Small intestine (tissue), 7 donors: ENCODE data around the gene ST7. TPM values are rescaled to one million over a fixed set of nuclear protein-coding genes. Genes with fewer than 3 reads are reported as not detected.
A peak's percentile ranks its signal among the peaks of the same experiment; 100 is the strongest.

Experiments
- DNase-seq, 2 donors: peaks; one replicate each; pipeline versions ENCODE4 v3.0.0 to v3.0.0-alpha.2; 2013
- FAIRE-seq: peaks from 2 replicates; lab custom pipeline; 2012; peaks lifted over from hg19 to GRCh38; lab: Jason Lieb, UNC
- H3K27ac ChIP-seq, 3 donors: one replicate each; pipeline ENCODE4 v1.5.1; 2013; ENCODE audit warnings: low read length in 2 of 3, mild to moderate bottlenecking in 2 of 3, control low read depth in 1 of 3, inconsistent platforms in 1 of 3, low read depth in 1 of 3, moderate library complexity in 1 of 3
- H3K27me3 ChIP-seq, 3 donors: one replicate each; pipeline ENCODE4 v1.6.1; 2013; ENCODE audit warnings: low read length in 3 of 3, inconsistent platforms in 1 of 3; ENCODE audit not compliant: control insufficient read depth in 3 of 3, insufficient read depth in 3 of 3
- H3K36me3 ChIP-seq, 3 donors: one replicate each; pipeline ENCODE4 v1.6.1; 2013; ENCODE audit warnings: low read length in 3 of 3, inconsistent platforms in 1 of 3, low read depth in 1 of 3, mild to moderate bottlenecking in 1 of 3, moderate library complexity in 1 of 3; ENCODE audit not compliant: control insufficient read depth in 3 of 3, insufficient read depth in 2 of 3
- H3K4me1 ChIP-seq, 3 donors: one replicate each; pipeline ENCODE4 v1.6.1; 2013; ENCODE audit warnings: low read length in 2 of 3, inconsistent platforms in 1 of 3, low read depth in 1 of 3, mild to moderate bottlenecking in 1 of 3, moderate library complexity in 1 of 3; ENCODE audit not compliant: control insufficient read depth in 3 of 3, insufficient read depth in 2 of 3
- H3K4me3 ChIP-seq, 3 donors: one replicate each; pipeline ENCODE4 v1.5.1; 2013; ENCODE audit warnings: low read length in 3 of 3, control low read depth in 1 of 3, inconsistent platforms in 1 of 3, low read depth in 1 of 3, mild to moderate bottlenecking in 1 of 3, moderate library complexity in 1 of 3
- H3K9me3 ChIP-seq, 2 donors: one replicate each; pipeline ENCODE4 v1.6.1; 2013; ENCODE audit warnings: low read depth in 1 of 2, low read length in 1 of 2; ENCODE audit not compliant: control insufficient read depth in 2 of 2, insufficient read depth in 1 of 2
- WGBS, 3 donors: extraction: QIAGEN DNeasy Blood & Tissue Kit; methylation state at CpG; one replicate each; pipeline ENCODE4 v1.1.7; 2013; 5-methylcytosine and 5-hydroxymethylcytosine counted together
- polyA plus RNA-seq, 4 donors: library from polyadenylated mRNA; stranded (reverse) in 3 of 4; unstranded in 1 of 4; fragments of 200-250 nt in 3 of 4; fragments of 120-200 nt in 1 of 4; gene quantifications; one replicate each; pipeline versions ENCODE4 v1.2.1 to v1.2.3, GENCODE V29; 2013
- donor health status: healthy with polysubstance abuse.
- donor health status: control.
- donor health status: control.
- donor health status: Bipolar disorder and iron deficiency.
- donor health status: healthy.

ST7 gene
- polyA plus RNA-seq, 4 donors, result 8.3 to 27.7 (median 13.0) TPM

DNA sequence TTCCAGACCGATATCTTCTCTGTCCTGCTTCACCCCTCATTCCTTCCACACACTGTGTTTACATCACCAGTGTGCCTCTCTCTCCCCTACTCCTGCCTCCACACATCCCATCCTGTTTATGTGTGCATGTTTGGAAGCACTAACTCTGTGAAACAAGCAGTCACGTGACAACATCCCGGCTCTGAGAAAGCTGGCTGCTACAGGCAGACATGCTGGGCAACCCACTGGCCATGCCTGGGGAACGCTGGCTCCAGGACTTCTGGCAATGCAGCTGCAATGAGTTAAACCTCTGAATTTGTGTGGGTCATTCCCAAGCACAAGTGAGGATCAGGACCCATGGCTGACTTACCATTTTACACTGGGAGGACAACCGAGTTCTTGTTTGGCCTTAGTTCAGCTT is 295.5 kb downstream of the ST7 start:
- 51 to 72% (median 62%) methylated on average over 5 of the region's 5 CpGs for WGBS, 3 donors
- H3K4me3 ChIP-seq, result no peak overlapping the region
- no peaks in the 10 kb centered on the region for H3K4me1 ChIP-seq

DNA sequence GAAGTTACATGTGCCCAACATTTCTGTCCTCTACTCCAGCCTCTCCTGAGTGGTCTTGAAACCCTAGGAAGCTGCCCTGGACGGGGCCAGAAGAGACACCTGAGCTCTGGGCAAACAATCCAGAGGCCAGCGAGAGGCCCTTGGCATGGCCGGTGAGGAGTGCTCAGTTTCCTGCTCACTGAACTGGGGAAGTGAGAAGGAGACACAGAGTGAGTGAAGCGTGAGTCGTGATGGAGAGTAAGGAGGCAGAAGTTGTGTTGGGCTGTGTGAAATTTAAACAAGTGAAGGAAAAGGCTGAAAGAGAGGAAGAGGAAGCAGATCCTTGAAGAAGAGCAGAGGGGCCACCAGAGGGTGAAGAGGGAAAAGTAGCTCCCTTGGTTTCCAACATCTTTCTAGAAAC is 296.4 kb downstream of the ST7 start:
- DNase-seq (no peak), FAIRE-seq (no peak)
- H3K36me3 ChIP-seq, result no peaks in the 10 kb centered on the region

More for the DNA sequence above, 295.5 kb downstream of the ST7 start:
- DNase-seq, result peak in 1 of 2 donors; percentile 8
- Histone ChIP-seq H3K27me3 (no peaks in the 10 kb centered on the region), H3K36me3 (no peaks in the 10 kb centered on the region), H3K9me3 (no peaks in the 10 kb centered on the region), H3K27ac (no peak overlapping the region)
- FAIRE-seq, result no peak

DNA sequence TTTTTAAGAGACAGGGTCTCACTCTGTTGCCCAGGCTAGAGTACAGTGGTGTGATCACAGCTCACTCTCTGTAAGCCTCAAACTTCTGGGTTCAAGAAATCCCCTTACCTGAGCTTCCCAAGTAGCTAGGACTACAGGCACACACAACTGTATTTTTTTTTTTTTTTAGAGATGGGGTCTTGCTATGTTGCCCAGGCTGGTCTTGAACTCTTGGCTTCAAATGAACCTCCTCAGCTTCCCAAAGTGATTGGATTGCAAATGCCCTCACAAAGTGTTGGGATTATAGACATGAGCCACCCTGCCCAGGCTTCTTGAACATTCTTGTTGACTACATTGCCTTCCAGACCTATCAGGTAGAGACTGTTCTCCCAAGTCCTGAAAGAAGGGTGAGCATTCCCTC is 296.9 kb downstream of the ST7 start:
- Histone ChIP-seq H3K27me3 (no peaks in the 10 kb centered on the region), H3K36me3 (no peaks in the 10 kb centered on the region), H3K27ac (no peak overlapping the region), H3K4me3 (no peak overlapping the region), H3K4me1 (no peaks in the 10 kb centered on the region), H3K9me3 (no peaks in the 10 kb centered on the region)
- FAIRE-seq (no peak), DNase-seq (no peak)

More for the DNA sequence above, 296.4 kb downstream of the ST7 start:
- no peaks in the 10 kb centered on the region for H3K4me1 ChIP-seq
- WGBS, 3 donors, result 70 to 75% (median 72%) methylated on average over 5 of the region's 5 CpGs
- H3K9me3 ChIP-seq, result no peaks in the 10 kb centered on the region
- no peak overlapping the region for H3K4me3 ChIP-seq
- no peaks in the 10 kb centered on the region for H3K27me3 ChIP-seq
- no peak overlapping the region for H3K27ac ChIP-seq

DNA sequence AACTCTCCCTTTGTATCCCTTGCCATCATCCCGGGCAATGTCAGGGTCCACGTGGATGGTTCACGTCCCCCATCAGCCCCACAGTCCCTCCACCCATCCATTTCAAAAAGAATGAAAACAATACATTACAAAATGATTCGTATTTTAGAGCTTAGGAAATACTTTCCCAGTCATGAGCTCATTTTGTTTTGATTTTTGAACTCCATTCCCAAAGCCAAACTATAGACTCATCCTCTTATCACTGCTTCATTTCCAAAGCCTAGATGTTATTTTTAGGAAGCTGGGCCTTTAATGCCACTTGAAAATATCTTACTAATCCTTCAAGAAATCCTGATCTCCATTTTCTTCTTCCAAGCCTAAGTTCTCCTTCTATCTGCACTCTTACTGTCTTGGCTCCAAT is 297.5 kb downstream of the ST7 start:
- H3K27me3 ChIP-seq, result no peaks in the 10 kb centered on the region

DNA sequence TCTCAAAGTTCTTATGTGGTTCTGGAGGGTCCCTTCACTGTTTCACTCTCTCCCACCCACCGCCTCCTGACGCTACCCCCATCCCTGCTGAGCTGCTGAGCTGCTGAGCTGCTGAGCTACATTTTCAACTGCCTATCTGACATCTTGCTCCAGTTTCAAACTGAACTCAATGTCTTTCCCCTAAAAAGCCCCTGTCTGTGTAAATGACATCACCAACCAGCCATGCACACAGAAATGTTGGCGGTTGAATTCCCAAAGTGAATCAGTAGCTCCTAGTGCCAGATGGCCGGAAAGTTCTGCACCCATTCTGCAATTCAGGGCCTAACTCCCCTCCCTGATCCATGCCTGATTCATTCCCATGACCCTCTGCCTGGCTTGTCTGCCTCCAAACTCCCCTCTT is 298.4 kb downstream of the ST7 start:
- no peak overlapping the region for H3K27ac ChIP-seq
- 72 to 95% (median 92%) methylated on average over 4 of the region's 4 CpGs for WGBS, 3 donors
- no peaks in the 10 kb centered on the region for H3K9me3 ChIP-seq
- no peak overlapping the region for H3K4me3 ChIP-seq
- H3K4me1 ChIP-seq, result no peaks in the 10 kb centered on the region
- no peaks in the 10 kb centered on the region for H3K36me3 ChIP-seq
- DNase-seq (no peak), FAIRE-seq (no peak)
- no peaks in the 10 kb centered on the region for H3K27me3 ChIP-seq

More for the DNA sequence above, 297.5 kb downstream of the ST7 start:
- Histone ChIP-seq H3K4me1 (no peaks in the 10 kb centered on the region), H3K36me3 (no peaks in the 10 kb centered on the region), H3K27ac (no peak overlapping the region), H3K4me3 (no peak overlapping the region), H3K9me3 (no peaks in the 10 kb centered on the region)
- FAIRE-seq (no peak), DNase-seq (no peak)
- 68 to 78% (median 72%) methylated on average over 4 of the region's 4 CpGs for WGBS, 3 donors

DNA sequence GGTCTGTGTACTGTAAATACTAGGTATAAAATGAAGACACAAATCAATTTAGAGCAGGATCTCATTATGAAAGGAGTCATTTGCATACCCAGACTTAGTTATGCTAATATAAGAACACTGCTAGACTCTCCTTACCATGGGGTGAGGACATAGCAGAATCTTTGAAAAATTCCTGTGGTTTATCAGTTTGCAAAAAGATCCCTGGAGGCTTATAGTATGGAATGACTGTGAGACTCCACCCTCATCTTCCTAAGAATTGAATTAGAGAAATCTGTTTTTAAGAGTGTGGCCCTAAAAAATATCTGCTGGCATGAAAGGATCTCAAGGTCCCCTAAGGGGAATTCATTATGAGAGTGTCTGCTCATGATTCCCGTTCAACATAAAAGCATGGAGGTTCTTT is 306.3 kb downstream of the ST7 start:
- FAIRE-seq, result no peak
- Histone ChIP-seq H3K36me3 (no peaks in the 10 kb centered on the region), H3K9me3 (no peaks in the 10 kb centered on the region), H3K27me3 (peaks cover 0 to 3% (median 0%) of the 10 kb centered on the region in 3 donors), H3K4me3 (no peak overlapping the region), H3K27ac (no peak overlapping the region), H3K4me1 (no peaks in the 10 kb centered on the region)
- no peak for DNase-seq
- 37 to 93% (median 78%) methylated on average over 1 of the region's 1 CpG for WGBS, 3 donors

DNA sequence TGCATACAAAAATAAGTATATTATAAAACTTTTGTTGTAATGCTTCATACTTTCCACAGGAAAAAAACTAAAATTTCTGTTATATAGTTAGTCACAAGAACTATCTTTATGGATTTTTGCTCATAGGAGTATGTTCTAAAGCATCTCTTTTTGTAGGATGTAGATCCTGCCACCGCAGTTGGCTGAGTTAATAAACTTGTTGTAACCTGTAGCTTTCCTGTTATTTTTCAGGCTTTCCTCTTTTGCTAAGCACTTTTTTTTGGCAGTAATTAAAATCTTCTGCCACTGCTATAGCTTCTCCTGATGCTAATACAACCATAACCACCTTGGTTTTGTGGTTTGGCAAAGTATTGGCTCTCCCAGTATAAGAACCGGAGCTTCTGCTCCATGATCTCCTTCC is 309.2 kb downstream of the ST7 start:
- 95 to 97% (median 96%) methylated on average over 2 of the region's 2 CpGs for WGBS, 3 donors
- H3K36me3 ChIP-seq, result no peaks in the 10 kb centered on the region
- H3K27me3 ChIP-seq, result peaks cover 0 to 1% (median 0%) of the 10 kb centered on the region in 3 donors
- DNase-seq (no peak), FAIRE-seq (no peak)
- H3K27ac ChIP-seq, result no peak overlapping the region
- no peaks in the 10 kb centered on the region for H3K4me1 ChIP-seq
- peaks cover 0 to 3% of the 10 kb centered on the region in 2 donors for H3K9me3 ChIP-seq
- H3K4me3 ChIP-seq, result no peak overlapping the region

DNA sequence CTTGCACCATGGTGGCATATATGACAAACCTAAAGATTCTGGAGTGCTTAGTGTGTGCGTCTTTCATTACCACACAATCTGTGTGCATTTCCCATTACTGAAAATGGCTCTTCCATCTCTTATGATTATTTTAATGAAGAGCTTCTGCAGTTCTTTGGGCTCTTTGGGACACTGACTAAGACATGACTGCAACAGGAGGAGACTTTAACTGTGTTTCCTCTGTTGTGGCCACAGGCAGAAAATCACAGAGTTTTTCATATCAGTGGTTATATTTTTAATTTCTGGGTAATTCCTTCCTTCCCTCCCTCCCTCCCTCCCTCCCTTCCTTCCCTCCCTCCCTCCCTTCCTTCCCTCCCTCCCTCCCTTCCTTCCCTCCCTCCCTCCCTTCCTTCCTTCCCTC is 311.4 kb downstream of the ST7 start:
- Histone ChIP-seq H3K27ac (no peak overlapping the region), H3K9me3 (peaks cover 0 to 3% of the 10 kb centered on the region in 2 donors), H3K36me3 (no peaks in the 10 kb centered on the region), H3K4me1 (no peaks in the 10 kb centered on the region), H3K4me3 (no peak overlapping the region), H3K27me3 (no peaks in the 10 kb centered on the region)
- WGBS, 3 donors, result 33 to 90% (median 79%) methylated on average over 1 of the region's 1 CpG
- DNase-seq (no peak), FAIRE-seq (no peak)

DNA sequence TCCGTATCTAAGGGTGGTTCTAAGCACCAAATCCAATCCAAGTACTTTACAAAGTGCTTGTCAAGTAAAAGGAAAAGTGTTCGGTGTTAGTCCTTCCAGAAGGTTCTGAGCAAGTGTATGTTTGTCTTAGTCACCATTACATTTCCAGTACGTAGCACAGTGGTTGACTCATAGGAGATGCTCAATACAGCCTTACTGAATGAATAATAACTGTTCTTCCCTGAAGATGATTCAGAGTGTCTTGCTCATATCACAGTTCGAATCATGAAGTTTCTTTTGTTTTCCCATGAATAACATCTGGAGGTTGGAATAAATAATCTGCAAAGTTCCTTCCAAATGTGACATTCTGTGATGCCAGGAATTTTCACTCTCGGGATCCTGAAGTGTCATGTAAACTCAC is 316.1 kb downstream of the ST7 start:
- Histone ChIP-seq H3K4me1 (no peaks in the 10 kb centered on the region), H3K4me3 (no peak overlapping the region), H3K36me3 (no peaks in the 10 kb centered on the region), H3K27ac (no peak overlapping the region), H3K9me3 (peaks cover 0 to 3% of the 10 kb centered on the region in 2 donors), H3K27me3 (peaks cover 0 to 2% (median 0%) of the 10 kb centered on the region in 3 donors)
- no peak for FAIRE-seq
- no peak for DNase-seq
- WGBS, 3 donors, result 69 to 81% (median 70%) methylated on average over 5 of the region's 5 CpGs
